NCI-H146 (cell line): ENCODE results near the gene HSD17B1.
"Not testable (repeated sequence)": the region's sequence is repeated elsewhere in the genome, so short reads cannot be mapped to it uniquely, and the experiment has no call there.

ENCODE experiments used
- DNase-seq: peaks from one replicate; lab custom pipeline; 2025; lab: John Stamatoyannopoulos, UW

The HSD17B1 gene

GRCh38 chr17:42525221-42525620 is 27.5 kb upstream of the HSD17B1 start:
- no peak for DNase-seq

- no peak for DNase-seq
These were observed 26.7 kb upstream of the HSD17B1 start for GRCh38 chr17:42526031-42526444.

- no peak for DNase-seq
These were observed 24.8 kb upstream of the HSD17B1 start for GRCh38 chr17:42527932-42528331.

GRCh38 chr17:42529061-42529460 is 23.7 kb upstream of the HSD17B1 start:
- no peak for DNase-seq

- DNase-seq: peak; percentile 80
These were observed 21.7 kb upstream of the HSD17B1 start for GRCh38 chr17:42530952-42531454.

GRCh38 chr17:42531455-42532354 is 21.0 kb upstream of the HSD17B1 start:
- peak; percentile 47 for DNase-seq

- no peak for DNase-seq
These were observed 17.3 kb upstream of the HSD17B1 start for GRCh38 chr17:42535155-42536047.

- DNase-seq: peak; percentile 94
These were observed 16.7 kb upstream of the HSD17B1 start, which contains the start of gene NAGLU for GRCh38 chr17:42536048-42536371. Gene NAGLU (plus strand): TSS chr17:42536241. CDS start chr17:42536273, 32 bp downstream.

GRCh38 chr17:42536372-42537155 is 16.2 kb upstream of the HSD17B1 start:
- peak; percentile 92 for DNase-seq

GRCh38 chr17:42537156-42537805 is 15.4 kb upstream of the HSD17B1 start:
- DNase-seq: no peak

- DNase-seq: no peak
These were observed 14.8 kb upstream of the HSD17B1 start for GRCh38 chr17:42537826-42538451.

GRCh38 chr17:42538482-42538881 is 14.2 kb upstream of the HSD17B1 start:
- DNase-seq: no peak

- not testable (repeated sequence) for DNase-seq
These were observed 12.2 kb upstream of the HSD17B1 start for GRCh38 chr17:42540558-42540957.

GRCh38 chr17:42541041-42541833 is 11.5 kb upstream of the HSD17B1 start:
- DNase-seq: no peak

- DNase-seq: no peak
These were observed 9.3 kb upstream of the HSD17B1 start for GRCh38 chr17:42543190-42544079.

GRCh38 chr17:42544874-42545283 is 7.8 kb upstream of the HSD17B1 start:
- DNase-seq: no peak

- DNase-seq: not testable (repeated sequence)
These were observed 6.8 kb upstream of the HSD17B1 start for GRCh38 chr17:42545755-42546505.

GRCh38 chr17:42547001-42547461 is 5.7 kb upstream of the HSD17B1 start:
- DNase-seq: no peak
